DMS114 treated with DMSO at 0.1 percent for 48 hours (cell line): ENCODE data around the gene FBRSL1.

Experiments used
- DNase-seq: peaks from one replicate; lab custom pipeline; 2025; ENCODE audit not compliant: unreplicated experiment; lab: John Stamatoyannopoulos, UW

The FBRSL1 gene

DNA sequence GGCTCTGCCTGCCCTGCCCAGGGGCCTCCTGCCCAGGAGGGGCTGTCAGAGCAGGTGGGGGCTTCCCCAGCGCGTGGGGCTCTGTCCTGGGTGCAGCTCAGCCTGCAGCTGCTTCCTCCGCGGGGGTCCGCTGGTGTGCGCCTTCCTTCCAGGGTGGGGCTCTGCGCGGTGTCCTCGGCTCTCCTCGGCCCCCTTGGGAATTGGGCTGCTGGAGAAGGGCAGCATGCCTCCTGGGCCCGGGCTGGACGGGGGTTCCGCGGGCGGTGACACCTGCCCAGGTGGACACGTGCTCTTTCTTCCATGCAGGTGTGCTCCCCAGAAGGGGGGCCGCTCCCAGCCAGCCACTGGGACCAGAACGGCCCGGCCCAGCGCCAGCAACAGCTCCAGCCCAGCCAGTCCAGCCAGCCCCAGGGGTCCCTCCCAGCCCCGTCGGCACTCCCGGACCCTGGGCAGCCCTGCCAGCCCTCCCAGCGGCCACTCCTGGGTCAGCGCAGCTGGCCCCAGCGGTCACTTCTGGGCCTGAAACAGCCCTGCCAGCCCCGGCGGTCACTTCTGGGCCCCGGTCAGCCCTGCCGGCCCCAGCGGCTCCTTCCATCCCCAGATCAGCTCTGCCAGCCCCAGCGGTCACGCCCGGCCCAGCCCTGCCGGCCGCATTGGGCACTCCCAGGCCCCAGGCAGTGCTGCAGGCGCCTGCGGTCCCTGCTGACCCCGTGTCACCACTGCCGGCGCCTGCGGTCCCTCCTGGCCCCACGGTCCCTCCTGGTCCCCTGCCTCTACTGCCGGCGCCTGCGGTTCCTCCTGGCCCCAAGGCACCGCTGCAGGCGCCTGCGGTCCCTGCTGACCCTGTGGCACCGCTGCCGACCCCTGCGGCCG, 19.1 kb downstream of the FBRSL1 start:
- no peak for DNase-seq

DNA sequence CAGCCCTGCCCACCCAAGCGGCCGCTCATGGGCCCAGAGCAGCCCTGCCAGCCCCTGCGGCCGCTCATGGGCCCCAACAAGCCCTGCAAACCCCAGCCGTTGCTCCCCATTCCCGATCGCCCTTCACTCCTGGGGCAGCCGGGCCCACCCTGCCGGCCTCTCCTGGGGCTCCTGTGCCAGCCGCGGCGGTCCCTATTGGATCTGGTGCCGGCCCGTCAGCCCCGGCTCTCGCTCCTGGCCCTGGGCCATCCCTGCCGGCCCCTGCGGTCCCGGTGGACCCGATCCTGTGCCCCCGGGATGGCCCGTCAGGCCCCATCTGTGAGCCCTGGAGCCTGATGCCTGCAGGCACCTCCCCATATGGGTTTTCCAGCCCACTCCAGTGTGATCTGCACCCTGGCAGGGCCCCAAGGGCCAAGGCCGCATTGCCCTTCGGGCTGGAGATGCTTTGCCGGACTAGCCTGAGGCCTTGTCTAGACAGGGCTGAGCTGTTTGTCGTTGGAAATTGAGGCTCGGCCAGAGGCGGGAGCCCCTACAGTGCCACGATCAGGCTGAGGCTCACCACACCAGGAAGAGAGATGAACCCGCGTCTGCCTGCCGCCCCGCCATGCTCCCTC, 20.3 kb downstream of the FBRSL1 start:
- no peak for DNase-seq

DNA sequence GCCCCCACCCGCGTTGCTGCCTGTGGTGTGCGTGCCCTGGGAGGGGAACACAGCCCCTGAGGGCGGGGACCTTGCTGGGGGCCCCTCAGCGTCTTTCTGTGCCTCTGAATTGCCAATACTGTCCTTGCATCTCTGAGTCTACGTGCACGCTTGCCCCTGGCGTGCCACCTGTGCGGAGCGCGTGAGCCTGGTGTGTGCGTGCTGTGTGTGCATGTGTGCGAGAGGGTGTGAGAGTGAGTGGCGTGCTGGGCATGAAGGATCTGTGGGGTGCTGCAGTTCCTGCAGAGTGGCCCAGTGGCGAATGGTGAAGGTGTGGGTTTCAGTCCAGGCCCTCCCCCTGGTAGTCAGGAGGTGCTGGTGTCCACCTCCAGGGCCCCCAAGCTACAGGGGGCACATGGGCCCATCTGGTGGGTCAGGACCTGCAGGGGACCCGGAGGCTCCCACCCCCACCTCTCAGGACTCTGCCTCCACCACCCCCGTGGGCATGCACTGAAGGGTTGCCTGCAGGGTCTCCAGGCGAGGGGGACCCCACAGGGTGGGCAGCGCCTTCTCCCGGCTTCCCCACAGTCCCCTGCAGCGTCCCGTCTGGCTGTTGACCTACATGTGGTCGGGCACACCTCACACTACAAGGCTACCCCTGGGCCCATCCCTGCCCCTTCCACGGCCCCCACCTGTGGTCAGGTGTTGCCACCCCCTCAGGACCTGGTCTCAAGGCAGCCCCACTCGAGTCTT, 21.0 kb downstream of the FBRSL1 start:
- DNase-seq, result no peak

DNA sequence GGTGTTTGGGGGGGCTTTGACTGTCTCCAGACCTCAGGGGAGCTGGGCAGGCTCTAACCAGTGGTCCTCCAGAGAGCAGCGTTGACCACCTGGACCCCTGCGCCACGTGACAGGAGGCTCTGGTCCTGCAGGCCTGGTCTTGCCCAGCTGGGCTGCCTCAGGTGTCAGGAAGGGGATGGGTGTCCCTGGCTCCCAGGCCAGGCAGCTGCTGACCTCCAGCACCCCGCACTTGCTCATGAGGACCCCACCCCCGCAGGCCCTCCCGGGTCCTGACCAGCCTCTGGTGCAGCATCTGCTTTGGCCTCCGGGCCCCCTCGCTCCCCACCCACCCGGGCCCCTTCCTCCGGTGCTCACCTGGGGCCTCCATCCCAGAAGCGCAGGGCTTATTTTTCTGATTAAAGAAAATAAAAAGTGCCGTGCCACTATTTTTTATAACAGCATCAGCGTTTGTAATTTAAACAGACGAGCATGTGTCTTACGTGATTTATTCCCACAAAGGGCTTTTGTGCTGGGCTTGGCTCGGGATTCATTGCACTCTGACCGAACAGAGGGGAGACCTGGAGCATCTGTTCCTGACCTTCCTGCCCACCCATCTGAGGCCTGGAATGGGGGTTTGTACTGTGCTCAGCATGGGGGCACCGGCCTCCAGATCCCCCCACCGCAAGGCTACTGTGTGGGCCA, 21.7 kb downstream of the FBRSL1 start:
- DNase-seq, result no peak

DNA sequence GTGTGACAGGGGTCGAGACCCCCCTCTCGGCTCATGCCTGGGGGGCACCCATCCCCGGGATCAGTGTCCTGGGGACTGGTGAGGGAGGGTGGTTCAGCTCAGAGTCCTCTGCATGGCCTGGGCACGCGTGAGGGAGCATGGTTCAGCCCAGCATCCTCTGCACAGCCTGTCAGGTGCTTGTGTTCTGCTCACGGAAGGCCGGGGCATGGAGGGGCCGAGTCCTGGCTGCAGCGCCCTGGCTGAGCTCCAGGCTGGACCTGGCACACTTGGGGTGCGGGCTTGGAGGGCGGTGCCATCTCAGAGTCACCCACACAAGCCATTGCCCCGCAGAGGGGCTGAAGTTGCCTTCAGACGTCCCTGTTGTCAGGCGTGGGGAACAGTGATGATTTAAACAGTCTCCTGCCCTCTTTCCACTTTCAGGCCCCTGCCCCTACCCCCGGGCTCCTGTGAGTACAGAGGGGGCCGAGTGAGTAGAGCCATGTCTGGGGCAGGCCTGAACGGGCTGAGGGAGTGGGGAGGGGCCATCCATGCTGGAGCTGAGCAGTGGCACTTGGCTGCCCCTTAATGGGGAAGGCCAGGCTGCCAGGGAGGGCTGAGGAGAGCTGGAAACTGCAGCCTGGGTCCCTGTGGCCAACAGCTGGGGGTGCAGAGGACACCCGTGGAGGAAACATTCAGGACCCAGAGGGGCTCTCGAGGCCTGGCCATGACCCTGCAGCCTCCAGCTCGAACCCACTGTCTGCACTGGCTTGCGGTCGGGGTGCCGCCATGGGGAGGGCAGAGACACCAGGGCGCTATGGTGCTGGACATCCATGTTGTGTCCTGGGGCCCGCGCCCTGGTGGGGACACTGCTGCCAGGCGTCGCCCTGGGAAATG, 22.5 kb downstream of the FBRSL1 start:
- no peak for DNase-seq

DNA sequence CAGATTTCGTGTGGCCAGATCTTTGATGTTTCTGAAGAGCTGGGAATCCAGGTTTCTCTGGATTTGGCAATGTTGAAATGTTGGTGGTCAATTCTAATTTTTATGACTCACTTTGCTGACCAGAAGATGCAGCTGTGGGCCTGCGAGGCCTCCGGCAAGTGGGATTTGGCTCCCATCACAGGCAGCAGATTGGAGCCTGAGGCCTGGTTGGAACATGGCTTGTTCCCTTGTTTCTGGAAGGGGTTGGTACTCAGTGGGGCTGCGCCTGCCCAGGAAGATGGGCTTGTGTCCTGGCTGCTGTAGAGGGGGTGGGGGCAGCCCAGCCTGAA, 23.1 kb downstream of the FBRSL1 start:
- no peak for DNase-seq

DNA sequence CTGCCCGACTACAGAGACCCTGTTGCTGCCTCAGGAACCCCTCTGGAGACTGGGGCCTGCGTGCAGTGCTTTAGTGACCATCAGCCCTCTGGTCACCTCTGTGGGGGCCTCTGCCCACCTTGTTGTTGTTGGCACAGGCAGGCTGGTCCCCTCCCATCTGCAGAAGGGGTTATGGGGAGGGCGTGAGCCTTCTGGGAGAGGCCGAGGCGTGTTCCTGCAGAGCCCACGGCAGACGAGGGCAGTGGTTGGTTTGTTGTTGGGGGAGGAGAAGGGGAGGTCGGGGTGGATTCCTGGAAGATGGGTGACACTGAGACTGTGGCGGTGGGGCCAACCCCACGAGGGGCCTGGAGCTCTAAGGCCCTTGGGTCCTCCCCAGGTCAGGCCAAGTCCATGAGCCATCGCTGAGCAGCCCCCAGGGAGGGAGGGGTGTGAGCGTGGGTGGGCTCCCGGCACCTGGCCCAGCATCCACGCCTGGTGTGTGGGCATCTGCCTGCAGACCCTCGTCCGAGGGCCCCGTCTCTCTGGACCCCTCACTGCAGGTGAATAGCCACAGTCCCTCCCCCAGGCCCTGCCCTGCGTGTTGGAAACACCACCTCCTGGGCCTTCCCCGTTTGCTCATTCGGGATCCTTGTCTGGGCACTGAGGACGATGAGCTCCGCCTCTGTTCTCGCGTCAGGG, 23.6 kb downstream of the FBRSL1 start:
- DNase-seq, result no peak

DNA sequence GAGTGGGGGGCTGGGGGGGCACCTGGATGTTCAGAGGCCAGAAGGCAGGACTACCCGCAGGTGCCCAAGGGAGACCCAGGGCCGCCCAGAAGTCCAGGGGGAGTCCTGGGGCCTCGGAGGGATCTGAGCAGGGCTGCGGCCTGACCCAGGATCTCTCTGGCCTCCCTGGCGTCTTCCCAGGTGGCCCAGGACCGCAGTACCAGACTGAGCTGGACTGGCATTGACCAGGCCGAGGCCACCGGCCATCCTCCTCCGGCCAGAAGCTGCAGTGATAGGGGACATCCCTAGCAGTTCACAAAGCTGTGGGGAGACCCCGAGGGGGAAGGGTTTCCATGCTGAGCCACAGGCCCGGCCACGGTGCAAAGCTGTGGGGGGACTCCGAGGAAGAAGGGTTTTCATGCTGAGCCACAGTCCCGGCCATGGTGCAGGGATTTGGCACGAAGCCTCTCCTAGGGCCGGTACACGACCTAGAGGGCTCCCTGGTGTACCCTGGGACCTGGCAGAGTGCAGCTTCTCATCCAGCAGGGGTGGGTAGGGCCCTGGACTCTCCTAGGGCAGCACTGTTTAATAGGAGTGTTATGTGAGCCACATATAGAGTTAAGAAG, 24.4 kb downstream of the FBRSL1 start:
- no peak for DNase-seq

DNA sequence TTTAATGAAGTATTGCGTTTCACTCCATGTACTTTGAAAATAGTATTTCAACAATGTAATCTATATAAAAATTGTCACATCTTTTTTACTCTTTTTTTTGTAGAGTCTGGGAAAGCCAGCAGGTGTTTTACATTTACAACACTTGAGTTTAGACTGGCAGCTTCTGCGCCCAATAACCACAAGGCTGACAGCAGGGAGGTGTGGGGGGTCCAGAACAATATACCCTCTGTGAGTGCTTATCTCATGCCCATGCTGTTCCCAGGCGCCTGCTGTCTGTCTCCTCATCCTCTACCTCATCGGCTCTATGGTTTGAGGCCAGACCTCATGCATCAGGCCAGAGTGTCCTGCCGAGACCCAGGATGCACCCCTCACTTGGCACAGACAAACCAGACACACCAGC, 24.9 kb downstream of the FBRSL1 start:
- DNase-seq, result no peak

DNA sequence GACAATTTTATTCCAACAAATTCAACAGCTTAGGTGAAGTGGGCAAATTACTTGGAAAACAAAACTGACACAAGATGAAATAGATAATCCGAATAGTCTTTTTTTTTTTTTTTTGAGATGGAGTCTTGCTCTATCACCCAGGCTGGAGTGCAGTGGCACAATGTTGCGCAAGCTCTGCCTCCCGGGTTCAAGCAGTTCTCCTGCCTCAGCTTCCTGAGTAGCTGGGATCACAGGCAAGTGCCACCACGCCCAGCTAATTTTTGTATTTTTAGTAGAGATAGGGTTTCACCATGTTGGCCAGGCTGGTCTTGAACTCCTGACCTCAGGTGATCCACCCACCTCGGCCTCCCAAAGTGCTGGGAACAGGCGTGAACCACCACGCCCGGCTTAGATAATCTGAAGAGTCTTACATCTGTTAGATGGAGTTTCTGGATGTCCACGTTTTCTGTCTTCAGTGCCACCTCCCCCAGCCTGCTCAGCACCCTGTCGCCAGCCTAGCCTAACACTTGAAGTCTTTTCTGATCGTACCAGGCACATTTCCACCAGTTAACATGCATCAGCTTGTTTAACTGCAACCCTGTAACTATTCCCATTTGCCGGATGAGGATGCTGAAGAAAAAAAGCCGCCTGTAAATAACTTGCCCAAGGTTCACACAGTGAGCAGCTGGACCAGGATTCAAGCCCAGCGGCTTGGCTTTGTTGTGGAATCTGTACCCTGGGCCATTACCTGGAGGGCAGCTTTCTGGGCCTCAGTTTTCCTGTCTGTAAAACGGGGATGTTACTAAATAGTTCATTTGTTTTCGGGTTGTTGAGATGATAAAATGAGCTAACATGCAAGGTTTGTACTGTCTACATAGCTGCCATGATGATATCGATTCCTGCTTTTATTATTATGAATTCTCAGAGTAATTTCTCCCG, 26.4 kb downstream of the FBRSL1 start:
- no peak for DNase-seq

DNA sequence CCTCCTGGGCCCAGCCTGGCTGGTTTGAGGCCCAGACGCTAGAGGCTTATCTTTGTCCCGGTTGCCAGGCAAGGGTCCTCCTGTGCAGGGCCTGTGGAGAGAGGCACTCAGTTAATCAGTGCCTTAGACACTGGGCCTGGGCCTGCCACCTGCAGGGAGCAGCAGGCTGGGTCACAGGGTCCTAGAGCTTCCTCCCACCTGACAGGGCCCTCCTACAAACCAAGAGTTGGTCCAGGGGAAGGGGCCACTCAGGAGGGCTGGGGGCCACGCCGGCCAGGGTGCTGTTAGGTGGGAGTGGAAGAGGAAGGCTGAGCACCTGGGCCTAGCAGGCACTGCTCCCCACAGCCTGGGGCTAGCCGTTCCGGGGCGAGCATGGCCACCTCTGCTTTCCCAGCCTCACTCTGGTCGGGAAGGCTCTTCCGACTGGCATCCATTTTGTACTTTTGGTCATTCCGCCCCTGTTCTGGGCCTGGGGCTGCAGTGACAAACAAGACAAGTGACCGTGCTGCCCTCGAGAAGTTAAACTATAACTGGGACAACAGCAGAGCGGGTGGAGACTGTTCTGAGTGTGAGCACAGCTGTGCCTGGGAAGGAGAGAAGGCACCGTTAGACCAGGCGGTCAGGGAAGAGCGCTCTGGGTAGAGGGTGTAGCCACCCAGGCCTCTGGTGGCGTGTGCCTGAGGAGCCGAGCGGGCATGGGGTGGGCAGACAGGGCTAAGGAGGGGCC, 27.2 kb downstream of the FBRSL1 start:
- no peak for DNase-seq

DNA sequence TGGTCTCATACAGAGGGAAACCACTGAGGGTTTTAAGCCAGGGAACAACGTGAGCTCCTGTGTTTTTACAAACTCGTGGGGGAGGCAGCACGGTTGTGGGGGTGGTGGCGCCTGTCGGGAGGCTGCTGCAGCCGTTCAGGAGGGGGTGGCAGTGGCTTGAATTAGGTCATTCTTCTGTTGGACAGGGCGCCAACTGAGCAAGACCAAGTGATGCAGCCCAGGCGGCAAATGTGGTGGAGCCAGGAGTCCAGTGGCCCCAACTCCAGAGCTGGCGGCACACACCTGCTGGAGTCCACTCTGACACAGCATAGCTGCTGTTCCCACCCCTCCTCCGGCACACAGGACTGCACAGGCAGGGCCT, 27.8 kb downstream of the FBRSL1 start:
- DNase-seq, result no peak

DNA sequence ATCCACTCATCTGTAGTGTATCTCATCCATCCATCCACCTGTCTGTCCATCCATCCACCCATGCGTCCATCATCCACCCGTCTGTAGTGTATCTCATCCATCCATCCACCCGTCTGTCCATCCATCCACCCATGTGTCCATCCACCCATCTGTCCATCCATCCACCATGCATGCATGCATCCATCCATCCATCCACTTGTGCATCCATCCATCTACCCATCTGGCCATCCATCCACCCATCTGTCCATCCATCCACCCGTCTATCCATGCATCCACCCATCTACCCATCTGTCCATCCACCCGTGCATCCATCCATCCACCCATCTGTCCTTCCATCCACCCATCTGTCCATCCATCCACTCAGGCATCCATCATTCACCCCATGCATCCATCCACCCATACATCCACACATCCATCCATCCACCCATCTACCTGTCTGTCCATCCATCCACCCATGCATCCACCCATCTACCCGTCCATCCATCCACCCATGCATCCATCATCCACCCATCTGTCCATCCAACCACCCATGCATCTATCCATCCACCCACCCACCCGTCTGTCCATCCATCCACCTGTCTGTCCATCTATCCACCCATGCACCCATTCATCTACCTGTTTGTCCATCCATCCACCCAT, 28.5 kb downstream of the FBRSL1 start:
- DNase-seq, result no peak

DNA sequence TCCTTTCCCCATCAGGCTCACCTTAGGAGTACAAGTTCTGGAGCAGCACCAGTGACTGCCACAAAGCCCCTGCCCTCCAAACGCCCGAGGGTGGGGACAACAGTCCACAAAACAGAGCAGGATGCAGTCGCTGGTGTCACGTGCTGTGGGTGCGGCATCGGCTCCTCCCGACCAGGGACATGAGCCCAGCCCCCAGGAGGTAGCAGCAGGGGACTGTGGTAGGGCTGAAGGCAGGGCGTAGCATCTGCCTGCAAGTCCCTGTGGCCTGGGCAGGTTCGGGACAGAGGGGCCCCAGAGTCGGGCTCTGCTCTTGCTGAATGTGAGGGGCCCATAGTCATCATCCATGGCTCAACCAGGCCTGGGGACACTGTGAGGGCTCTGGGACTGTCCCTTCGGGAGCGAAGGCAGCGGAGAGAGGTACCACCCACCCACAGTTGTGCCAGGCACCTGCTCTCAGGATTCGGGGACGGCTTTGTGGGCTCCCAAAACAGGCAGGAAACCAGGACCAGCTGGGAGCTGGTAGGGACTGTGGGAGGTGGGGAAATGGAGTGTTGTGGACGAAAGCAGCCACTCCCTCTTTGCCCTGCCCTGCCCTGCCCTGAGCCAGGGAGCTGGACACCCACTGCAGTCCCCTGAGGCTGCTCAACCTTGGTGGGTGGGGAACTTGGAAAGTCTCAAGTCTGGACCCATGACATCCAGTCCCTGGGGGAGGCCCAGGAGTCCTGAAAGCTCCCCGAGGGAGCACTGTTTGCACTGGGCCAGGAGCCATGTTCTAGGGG, 30.7 kb downstream of the FBRSL1 start:
- DNase-seq, result no peak

DNA sequence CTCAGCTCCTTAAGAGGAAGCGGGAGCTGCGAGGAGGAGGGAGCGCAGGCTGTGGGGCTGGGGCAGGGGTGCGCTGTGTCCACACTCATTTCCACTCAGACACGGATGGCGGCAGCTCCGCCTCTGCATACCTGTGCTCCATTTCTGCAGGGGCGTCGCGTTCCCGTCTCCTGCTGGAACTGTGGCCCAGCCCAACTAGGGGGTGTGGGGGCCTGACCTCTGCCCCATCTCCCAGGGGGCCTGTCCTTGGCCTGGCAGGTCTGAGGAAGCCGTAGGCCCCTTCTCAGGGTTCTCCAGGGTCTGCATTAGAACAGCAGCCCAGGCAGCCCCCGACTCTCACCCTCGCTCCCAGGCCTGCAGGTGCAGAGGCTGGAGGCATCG, 31.2 kb downstream of the FBRSL1 start:
- DNase-seq, result no peak

DNA sequence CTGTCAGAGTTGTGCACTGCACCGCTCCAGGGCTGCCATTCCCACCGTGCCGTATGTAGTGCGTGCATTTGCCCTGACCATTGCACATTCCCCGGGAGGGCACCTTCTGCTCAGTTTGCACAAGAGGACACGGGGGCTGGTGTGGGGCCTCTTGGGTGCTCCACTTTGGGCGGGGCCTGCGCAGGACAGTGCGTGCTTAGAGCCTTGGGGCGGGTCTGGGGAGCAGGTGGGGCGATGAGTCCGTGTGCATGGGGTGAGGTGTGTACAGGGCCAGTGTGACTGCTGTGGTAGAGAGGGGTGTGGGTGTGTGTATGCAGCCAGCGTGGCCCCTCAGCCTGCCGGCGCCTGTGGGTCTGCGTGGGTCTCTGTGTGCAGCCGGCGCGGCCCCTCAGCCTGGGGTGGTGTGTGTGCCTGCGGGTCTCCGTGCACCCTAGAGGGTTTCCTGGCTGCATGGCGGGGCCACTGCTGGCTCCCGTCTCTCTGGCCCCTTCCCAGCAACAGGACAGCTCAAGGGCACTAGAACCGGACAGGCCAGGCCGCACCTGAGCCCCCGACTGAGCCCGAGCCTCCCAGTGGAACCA, 31.9 kb downstream of the FBRSL1 start:
- DNase-seq, result no peak
